Loucy (cell line): Measurements from ENCODE around the gene CDC42BPA.

ENCODE experiments used
- EZH2phosphoT487 ChIP-seq: fragments of 200-600 bp; IDR thresholded peaks from 2 replicates; pipeline ENCODE4 v1.6.1; 2018; ENCODE audit warnings: antibody characterized with exemption, mild to moderate bottlenecking, moderate library complexity, borderline replicate concordance
- TF ChIP-seq, protein P1 (sequence below): fragments of 200-600 bp; sonication (generic); conservative IDR thresholded peaks from 2 replicates; pipeline ENCODE4 v1.5.1; 2014; ENCODE audit warnings: mild to moderate bottlenecking, antibody characterized with exemption, low read length

DNA sequence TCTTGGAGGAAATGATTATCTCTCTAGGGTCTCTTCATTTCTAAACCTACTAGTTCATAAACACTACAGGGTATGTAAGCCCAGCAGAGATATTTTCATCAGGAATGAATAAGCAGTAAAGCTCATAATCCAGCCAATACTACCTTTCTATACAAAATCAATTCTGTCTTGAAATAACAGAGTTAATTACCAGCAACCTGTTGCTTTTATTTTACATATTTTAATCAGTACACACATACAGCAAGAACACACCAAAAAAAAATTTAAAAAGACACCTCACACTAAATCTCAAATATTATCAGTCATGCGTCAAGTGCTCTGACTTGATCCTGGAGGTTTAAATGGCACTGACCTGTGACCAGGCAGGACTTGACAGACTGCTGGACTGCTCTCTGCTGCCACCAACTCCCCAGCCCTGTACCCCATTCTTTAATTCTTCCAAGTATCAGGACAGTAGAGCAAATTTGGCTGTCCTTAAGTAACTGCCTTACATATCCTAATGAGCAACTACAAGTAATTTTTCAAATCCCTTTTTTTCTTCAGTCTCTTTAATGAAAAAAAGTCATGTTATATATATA, 98.5 kb downstream of the CDC42BPA start:
- TF ChIP-seq EZH2phosphoT487, result no peak
- TF ChIP-seq, protein P1, sequence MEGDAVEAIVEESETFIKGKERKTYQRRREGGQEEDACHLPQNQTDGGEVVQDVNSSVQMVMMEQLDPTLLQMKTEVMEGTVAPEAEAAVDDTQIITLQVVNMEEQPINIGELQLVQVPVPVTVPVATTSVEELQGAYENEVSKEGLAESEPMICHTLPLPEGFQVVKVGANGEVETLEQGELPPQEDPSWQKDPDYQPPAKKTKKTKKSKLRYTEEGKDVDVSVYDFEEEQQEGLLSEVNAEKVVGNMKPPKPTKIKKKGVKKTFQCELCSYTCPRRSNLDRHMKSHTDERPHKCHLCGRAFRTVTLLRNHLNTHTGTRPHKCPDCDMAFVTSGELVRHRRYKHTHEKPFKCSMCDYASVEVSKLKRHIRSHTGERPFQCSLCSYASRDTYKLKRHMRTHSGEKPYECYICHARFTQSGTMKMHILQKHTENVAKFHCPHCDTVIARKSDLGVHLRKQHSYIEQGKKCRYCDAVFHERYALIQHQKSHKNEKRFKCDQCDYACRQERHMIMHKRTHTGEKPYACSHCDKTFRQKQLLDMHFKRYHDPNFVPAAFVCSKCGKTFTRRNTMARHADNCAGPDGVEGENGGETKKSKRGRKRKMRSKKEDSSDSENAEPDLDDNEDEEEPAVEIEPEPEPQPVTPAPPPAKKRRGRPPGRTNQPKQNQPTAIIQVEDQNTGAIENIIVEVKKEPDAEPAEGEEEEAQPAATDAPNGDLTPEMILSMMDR, result no peak
